ENCODE data around the gene DNAH8.

DNA sequence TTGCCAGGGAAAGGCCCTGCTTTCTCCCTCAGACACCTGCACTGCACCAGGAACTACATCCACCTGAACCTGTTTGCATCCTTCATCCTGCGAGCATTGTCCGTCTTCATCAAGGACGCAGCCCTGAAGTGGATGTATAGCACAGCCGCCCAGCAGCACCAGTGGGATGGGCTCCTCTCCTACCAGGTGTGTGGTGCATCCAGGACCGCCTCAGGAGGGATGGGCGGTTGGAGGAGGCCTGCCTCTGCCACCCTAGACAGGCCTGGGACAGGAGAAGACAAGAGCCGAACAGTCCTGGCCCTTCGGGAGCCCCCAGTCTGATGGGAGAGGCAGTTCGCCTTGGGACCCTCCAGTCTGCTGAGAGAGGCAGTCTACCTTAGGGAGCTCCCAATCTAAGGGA, 357.7 kb downstream of the DNAH8 start:
- TF ChIP-seq CTCF (IDR thresholded peaks at IDR 0.05) = no peak
- no peak for TF ChIP-seq POLR2A (IDR thresholded peaks at IDR 0.05)
